ENCODE data around the gene NUDT4.
"Not testable (repeated sequence)": the region's sequence is repeated elsewhere in the genome, so short reads cannot be mapped to it uniquely, and the experiment has no call there.

- not testable (repeated sequence) for TF ChIP-seq POLR2AphosphoS5 (IDR thresholded peaks at IDR 0.05; ENCODE audit: borderline replicate concordance, low read depth, low read length); EZH2 (IDR thresholded peaks at IDR 0.05); FOXP2 (optimal IDR thresholded peaks at IDR 0.05; ENCODE audit: control extremely low read depth, extremely low read length, insufficient read depth)
These were observed 34.7 kb downstream of the NUDT4 start for GRCh38 chr12:93412396-93412795.
